ENCODE results near the gene AXL.
"Not testable (repeated sequence)": the region's sequence is repeated elsewhere in the genome, so short reads cannot be mapped to it uniquely, and the experiment has no call there.

Gene AXL

DNA sequence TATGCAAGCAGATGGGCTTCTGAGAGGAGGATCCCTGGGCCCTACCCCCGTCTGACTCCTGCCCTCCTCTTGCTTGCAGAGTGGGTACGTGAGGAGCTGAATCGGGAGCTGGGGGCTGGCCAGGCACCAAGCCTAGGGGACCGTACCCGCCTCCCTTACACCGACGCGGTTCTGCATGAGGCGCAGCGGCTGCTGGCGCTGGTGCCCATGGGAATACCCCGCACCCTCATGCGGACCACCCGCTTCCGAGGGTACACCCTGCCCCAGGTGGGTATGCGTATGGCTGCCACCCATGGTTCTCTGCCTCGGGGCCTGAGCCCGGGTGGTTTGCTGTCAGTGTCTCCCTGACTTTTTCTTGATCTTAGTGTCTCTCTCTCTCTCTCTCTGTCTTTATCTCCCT, 15.7 kb upstream of the AXL start:
- no peak overlapping the region for H3K4me3 ChIP-seq (ENCODE audit: low read depth, low read length)
- TF ChIP-seq, protein P1, sequence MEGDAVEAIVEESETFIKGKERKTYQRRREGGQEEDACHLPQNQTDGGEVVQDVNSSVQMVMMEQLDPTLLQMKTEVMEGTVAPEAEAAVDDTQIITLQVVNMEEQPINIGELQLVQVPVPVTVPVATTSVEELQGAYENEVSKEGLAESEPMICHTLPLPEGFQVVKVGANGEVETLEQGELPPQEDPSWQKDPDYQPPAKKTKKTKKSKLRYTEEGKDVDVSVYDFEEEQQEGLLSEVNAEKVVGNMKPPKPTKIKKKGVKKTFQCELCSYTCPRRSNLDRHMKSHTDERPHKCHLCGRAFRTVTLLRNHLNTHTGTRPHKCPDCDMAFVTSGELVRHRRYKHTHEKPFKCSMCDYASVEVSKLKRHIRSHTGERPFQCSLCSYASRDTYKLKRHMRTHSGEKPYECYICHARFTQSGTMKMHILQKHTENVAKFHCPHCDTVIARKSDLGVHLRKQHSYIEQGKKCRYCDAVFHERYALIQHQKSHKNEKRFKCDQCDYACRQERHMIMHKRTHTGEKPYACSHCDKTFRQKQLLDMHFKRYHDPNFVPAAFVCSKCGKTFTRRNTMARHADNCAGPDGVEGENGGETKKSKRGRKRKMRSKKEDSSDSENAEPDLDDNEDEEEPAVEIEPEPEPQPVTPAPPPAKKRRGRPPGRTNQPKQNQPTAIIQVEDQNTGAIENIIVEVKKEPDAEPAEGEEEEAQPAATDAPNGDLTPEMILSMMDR (IDR thresholded peaks at IDR 0.05): no peak
- H3K4me2 ChIP-seq (ENCODE audit: low read length): no peak overlapping the region
- H3K36me3 ChIP-seq (ENCODE audit: control insufficient read depth, insufficient read depth, low read length): no peaks in the 10 kb centered on the region
- H3K9me3 ChIP-seq (ENCODE audit: control insufficient read depth, low read length): no peaks in the 10 kb centered on the region
- no peak overlapping the region for H2AFZ ChIP-seq
- no peaks in the 10 kb centered on the region for H3K27me3 ChIP-seq (ENCODE audit: control insufficient read depth, insufficient read depth, low read length)
- no peak overlapping the region for H3K9ac ChIP-seq
- no peak overlapping the region for H3K27ac ChIP-seq
- H3K79me2 ChIP-seq: no peaks in the 10 kb centered on the region
- no peaks in the 10 kb centered on the region for H3K4me1 ChIP-seq

DNA sequence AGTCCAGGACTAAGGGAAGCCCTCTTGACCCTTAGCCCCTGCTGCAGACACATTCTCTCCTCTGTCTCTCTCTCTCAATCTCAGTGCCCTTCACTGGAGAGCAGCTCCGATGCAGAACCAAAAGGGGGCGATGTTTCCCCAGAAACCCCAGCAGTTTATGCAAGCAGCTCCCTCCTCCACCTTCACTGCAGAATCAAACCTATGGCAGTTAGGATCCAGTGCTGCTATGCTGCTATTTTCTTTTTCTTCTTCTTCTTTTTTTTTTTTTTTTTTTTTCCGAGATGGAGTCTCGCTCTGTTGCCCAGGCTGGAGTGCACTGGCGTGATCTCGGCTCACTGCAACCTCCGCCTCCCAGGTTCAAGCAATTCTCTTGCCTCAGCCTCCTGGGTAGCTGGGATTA, 14.7 kb upstream of the AXL start:
- not testable (repeated sequence) for H3K4me1 ChIP-seq; H3K9me3 ChIP-seq (ENCODE audit: control insufficient read depth, low read length); H3K4me2 ChIP-seq (ENCODE audit: low read length); H3K4me3 ChIP-seq (ENCODE audit: low read depth, low read length); H2AFZ ChIP-seq; H3K79me2 ChIP-seq; H3K9ac ChIP-seq; H3K27me3 ChIP-seq (ENCODE audit: control insufficient read depth, insufficient read depth, low read length); H3K27ac ChIP-seq; H3K36me3 ChIP-seq (ENCODE audit: control insufficient read depth, insufficient read depth, low read length)
- TF ChIP-seq, protein P1 (IDR thresholded peaks at IDR 0.05): peak; percentile 91

DNA sequence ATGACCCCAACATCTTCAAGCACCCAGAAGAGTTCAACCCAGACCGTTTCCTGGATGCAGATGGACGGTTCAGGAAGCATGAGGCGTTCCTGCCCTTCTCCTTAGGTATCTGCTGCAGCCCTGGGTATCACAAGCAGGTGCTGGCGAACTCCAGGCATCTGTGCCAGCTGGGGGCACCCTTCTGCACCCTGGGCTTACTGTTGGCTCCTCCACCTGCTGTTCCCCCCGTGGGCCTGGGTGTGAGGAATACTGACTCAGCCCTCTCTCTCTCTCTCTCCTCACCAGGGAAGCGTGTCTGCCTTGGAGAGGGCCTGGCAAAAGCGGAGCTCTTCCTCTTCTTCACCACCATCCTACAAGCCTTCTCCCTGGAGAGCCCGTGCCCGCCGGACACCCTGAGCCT, 13.0 kb upstream of the AXL start:
- no peak overlapping the region for H3K4me2 ChIP-seq (ENCODE audit: low read length)
- H3K27ac ChIP-seq: no peak overlapping the region
- H3K9ac ChIP-seq: no peak overlapping the region
- no peaks in the 10 kb centered on the region for H3K27me3 ChIP-seq (ENCODE audit: control insufficient read depth, insufficient read depth, low read length)
- TF ChIP-seq, protein P1 (IDR thresholded peaks at IDR 0.05): no peak
- no peak overlapping the region for H3K4me3 ChIP-seq (ENCODE audit: low read depth, low read length)
- no peaks in the 10 kb centered on the region for H3K4me1 ChIP-seq
- H3K36me3 ChIP-seq (ENCODE audit: control insufficient read depth, insufficient read depth, low read length): no peaks in the 10 kb centered on the region
- no peak overlapping the region for H2AFZ ChIP-seq
- no peaks in the 10 kb centered on the region for H3K79me2 ChIP-seq
- no peaks in the 10 kb centered on the region for H3K9me3 ChIP-seq (ENCODE audit: control insufficient read depth, low read length)

DNA sequence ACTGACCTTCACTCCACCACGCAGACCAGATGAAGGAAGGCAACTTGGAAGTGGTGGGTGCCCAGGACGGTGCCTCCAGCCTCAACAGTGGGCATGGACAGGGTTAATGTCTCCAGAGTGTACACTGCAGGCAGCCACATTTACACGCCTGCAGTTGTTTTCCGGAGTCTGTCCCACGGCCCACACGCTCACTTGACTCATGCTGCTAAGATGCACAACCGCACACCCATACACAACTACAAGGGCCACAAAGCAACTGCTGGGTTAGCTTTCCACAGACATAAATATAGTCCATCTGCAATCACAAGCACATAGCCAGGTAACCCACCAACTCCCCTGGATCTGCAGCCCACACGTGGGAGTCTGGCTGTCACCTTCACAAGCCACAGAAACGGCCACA, 12.6 kb upstream of the AXL start:
- H3K4me1 ChIP-seq: no peaks in the 10 kb centered on the region
- TF ChIP-seq, protein P1 (IDR thresholded peaks at IDR 0.05): no peak
- H3K79me2 ChIP-seq: no peaks in the 10 kb centered on the region
- no peaks in the 10 kb centered on the region for H3K9me3 ChIP-seq (ENCODE audit: control insufficient read depth, low read length)
- H3K4me2 ChIP-seq (ENCODE audit: low read length): no peak overlapping the region
- H3K36me3 ChIP-seq (ENCODE audit: control insufficient read depth, insufficient read depth, low read length): no peaks in the 10 kb centered on the region
- no peak overlapping the region for H3K27ac ChIP-seq
- H3K4me3 ChIP-seq (ENCODE audit: low read depth, low read length): no peak overlapping the region
- H3K27me3 ChIP-seq (ENCODE audit: control insufficient read depth, insufficient read depth, low read length): no peaks in the 10 kb centered on the region
- H2AFZ ChIP-seq: no peak overlapping the region
- H3K9ac ChIP-seq: no peak overlapping the region

DNA sequence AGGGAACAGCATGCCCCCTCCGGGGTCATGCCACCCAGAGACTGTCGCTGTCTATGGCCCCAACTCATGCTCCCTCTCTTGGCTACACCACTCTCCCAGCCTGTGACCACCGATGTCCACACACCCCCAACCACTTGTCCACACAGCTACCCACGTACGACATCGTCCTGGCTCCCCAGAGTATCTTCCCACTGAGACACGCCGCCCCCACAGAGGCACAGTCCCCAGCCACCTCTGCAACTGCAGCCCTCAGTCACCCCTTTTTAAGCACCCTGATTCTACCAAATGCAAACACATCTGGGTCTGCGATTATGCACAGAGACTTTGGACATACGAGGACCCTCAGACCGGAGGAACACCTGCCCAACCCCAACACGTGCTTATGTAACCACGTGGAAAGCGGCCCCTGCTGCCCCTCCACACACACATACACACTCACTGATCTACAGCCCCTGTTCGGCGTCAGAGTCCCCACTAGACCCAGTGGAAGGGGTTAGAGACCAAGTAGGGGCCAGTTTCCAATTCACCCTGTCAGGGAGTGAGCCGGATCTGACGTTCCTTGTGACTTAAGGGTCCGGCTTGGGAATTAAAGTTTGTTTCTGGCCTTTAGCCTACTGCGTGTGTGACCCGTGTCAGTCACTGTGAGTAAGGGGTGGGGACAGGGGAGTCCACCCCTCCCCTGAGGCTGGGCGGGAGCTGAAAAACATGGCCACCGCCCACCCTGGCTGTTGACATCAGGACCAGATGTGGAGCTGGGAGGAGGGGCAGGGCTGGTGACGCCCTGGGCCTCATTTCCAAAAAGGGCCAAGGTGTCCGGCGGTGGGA, 11.9 kb upstream of the AXL start:
- Histone ChIP-seq H3K27ac (peak overlapping the region; percentile 36), H3K9me3 (ENCODE audit: control insufficient read depth, low read length) (no peaks in the 10 kb centered on the region)
- TF ChIP-seq, protein P1 (IDR thresholded peaks at IDR 0.05): no peak

More for the DNA sequence above, 11.9 kb upstream of the AXL start:
- Histone ChIP-seq H3K9ac (no peak overlapping the region), H3K4me1 (no peaks in the 10 kb centered on the region), H3K27me3 (ENCODE audit: control insufficient read depth, insufficient read depth, low read length) (no peaks in the 10 kb centered on the region), H3K4me2 (ENCODE audit: low read length) (no peak overlapping the region), H3K79me2 (no peaks in the 10 kb centered on the region), H2AFZ (no peak overlapping the region), H3K36me3 (ENCODE audit: control insufficient read depth, insufficient read depth, low read length) (no peaks in the 10 kb centered on the region), H3K4me3 (ENCODE audit: low read depth, low read length) (no peak overlapping the region)
